ENCODE measurements around the gene SPATA13.
"Not testable (repeated sequence)": the region's sequence is repeated elsewhere in the genome, so short reads cannot be mapped to it uniquely, and the experiment has no call there.

Gene SPATA13

GRCh38 chr13:24286624-24287023, 126.1 kb downstream of the SPATA13 start:
- DNase-seq, result no peak

- no peak for DNase-seq
Observed at GRCh38 chr13:24287748-24288287, 127.3 kb downstream of the SPATA13 start.

- DNase-seq, result no peak
Observed at GRCh38 chr13:24288870-24289269, 128.3 kb downstream of the SPATA13 start.

- DNase-seq, result no peak
Observed at GRCh38 chr13:24290280-24290932, 129.9 kb downstream of the SPATA13 start.

- no peak for DNase-seq
Observed at GRCh38 chr13:24292481-24292880, 132.0 kb downstream of the SPATA13 start.

GRCh38 chr13:24293746-24294145, 133.2 kb downstream of the SPATA13 start:
- DNase-seq, result no peak

- no peak for DNase-seq
Observed at GRCh38 chr13:24299488-24300114, 139.1 kb downstream of the SPATA13 start.

- DNase-seq, result no peak
Observed at GRCh38 chr13:24301434-24301833, 140.9 kb downstream of the SPATA13 start.

- no peak for DNase-seq
Observed at GRCh38 chr13:24301911-24302310, 141.4 kb downstream of the SPATA13 start.

- no peak for DNase-seq
Observed at GRCh38 chr13:24304620-24305019, 144.1 kb downstream of the SPATA13 start.

GRCh38 chr13:24306632-24307031, 146.1 kb downstream of the SPATA13 start:
- DNase-seq, result no peak

GRCh38 chr13:24307211-24308067, 146.9 kb downstream of the SPATA13 start:
- no peak for DNase-seq

- no peak for DNase-seq
Observed at GRCh38 chr13:24308068-24308445, 147.5 kb downstream of the SPATA13 start.

GRCh38 chr13:24308488-24309020, 148.0 kb downstream of the SPATA13 start:
- no peak for DNase-seq

GRCh38 chr13:24309300-24309699, 148.8 kb downstream of the SPATA13 start, which contains the start of gene C1QTNF9:
Gene C1QTNF9 (plus strand): TSS chr13:24309580. CDS start chr13:24316004, 6,424 bp downstream.
- DNase-seq, result not testable (repeated sequence)

GRCh38 chr13:24313439-24313838, 152.9 kb downstream of the SPATA13 start:
- DNase-seq, result no peak

GRCh38 chr13:24317835-24318234, 157.3 kb downstream of the SPATA13 start:
- not testable (repeated sequence) for DNase-seq

GRCh38 chr13:24318878-24319277, 158.4 kb downstream of the SPATA13 start:
- DNase-seq, result not testable (repeated sequence)

- not testable (repeated sequence) for DNase-seq
Observed at GRCh38 chr13:24319641-24320040, 159.1 kb downstream of the SPATA13 start.

GRCh38 chr13:24321416-24321815, 160.9 kb downstream of the SPATA13 start:
- DNase-seq, result not testable (repeated sequence)

- DNase-seq, result not testable (repeated sequence)
Observed at GRCh38 chr13:24322470-24322869, 161.9 kb downstream of the SPATA13 start.

GRCh38 chr13:24323036-24323738, 162.7 kb downstream of the SPATA13 start:
- DNase-seq, result no peak

GRCh38 chr13:24323739-24324075, 163.2 kb downstream of the SPATA13 start:
- DNase-seq, result no peak

Data from activated effector memory CD4-positive, alpha-beta T cell treated with Interleukin-2 at 50 U/mL for 16 hours (primary cell).